Neural progenitor cell (in vitro differentiated cells): ENCODE data around the gene CFAP221.

ENCODE experiments used
- EZH2 ChIP-seq: fragments of 200-600 bp; sonication (generic); IDR thresholded peaks from 2 replicates; pipeline ENCODE4 v1.6.1; 2017; ENCODE audit warnings: antibody characterized with exemption, mild to moderate bottlenecking, moderate library complexity
- EZH2phosphoT487 ChIP-seq: fragments of 200-600 bp; sonication (generic); IDR thresholded peaks from 2 replicates; pipeline ENCODE4 v1.6.1; 2017; ENCODE audit warnings: antibody characterized with exemption
- TF ChIP-seq, protein P1 (sequence below): fragments of 200-600 bp; sonication (generic); IDR thresholded peaks from 2 replicates; pipeline ENCODE4 v1.5.1; 2017; ENCODE audit warnings: antibody characterized with exemption, mild to moderate bottlenecking

DNA sequence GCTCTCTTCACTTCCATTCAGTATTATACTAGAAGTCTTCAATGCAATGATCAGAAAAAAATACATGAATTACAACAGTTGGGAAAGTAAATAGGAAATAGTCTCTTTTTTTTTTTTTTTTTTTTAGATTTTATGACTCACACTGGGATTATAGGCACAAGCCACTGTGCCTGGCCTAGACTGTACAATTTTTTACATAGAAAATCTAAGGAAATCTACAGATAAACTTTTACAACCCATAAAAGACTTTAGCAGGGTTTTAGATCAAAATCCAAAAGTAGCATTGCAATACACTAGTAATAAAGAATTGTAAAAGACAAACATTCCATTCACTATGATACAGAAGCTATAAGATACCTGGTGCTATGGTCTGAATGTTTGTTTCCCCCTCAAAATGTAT lies 39.0 kb downstream of the CFAP221 start:
- TF ChIP-seq, protein P1, sequence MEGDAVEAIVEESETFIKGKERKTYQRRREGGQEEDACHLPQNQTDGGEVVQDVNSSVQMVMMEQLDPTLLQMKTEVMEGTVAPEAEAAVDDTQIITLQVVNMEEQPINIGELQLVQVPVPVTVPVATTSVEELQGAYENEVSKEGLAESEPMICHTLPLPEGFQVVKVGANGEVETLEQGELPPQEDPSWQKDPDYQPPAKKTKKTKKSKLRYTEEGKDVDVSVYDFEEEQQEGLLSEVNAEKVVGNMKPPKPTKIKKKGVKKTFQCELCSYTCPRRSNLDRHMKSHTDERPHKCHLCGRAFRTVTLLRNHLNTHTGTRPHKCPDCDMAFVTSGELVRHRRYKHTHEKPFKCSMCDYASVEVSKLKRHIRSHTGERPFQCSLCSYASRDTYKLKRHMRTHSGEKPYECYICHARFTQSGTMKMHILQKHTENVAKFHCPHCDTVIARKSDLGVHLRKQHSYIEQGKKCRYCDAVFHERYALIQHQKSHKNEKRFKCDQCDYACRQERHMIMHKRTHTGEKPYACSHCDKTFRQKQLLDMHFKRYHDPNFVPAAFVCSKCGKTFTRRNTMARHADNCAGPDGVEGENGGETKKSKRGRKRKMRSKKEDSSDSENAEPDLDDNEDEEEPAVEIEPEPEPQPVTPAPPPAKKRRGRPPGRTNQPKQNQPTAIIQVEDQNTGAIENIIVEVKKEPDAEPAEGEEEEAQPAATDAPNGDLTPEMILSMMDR, result no peak
- TF ChIP-seq EZH2phosphoT487 (no peak), EZH2 (no peak)
